ENCODE results near the gene PLCB4. TPM values are rescaled to one million over a fixed set of nuclear protein-coding genes. Genes with fewer than 3 reads are reported as not detected.

Gene PLCB4
- total RNA-seq, 1 donor = 3.5 TPM

GRCh38 chr20:9093218-9093957 is 24.5 kb downstream of the PLCB4 start:
- TF ChIP-seq, protein P1, sequence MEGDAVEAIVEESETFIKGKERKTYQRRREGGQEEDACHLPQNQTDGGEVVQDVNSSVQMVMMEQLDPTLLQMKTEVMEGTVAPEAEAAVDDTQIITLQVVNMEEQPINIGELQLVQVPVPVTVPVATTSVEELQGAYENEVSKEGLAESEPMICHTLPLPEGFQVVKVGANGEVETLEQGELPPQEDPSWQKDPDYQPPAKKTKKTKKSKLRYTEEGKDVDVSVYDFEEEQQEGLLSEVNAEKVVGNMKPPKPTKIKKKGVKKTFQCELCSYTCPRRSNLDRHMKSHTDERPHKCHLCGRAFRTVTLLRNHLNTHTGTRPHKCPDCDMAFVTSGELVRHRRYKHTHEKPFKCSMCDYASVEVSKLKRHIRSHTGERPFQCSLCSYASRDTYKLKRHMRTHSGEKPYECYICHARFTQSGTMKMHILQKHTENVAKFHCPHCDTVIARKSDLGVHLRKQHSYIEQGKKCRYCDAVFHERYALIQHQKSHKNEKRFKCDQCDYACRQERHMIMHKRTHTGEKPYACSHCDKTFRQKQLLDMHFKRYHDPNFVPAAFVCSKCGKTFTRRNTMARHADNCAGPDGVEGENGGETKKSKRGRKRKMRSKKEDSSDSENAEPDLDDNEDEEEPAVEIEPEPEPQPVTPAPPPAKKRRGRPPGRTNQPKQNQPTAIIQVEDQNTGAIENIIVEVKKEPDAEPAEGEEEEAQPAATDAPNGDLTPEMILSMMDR (IDR thresholded peaks at IDR 0.05; ENCODE audit: insufficient read depth, low read depth, low read length) = no peak
- no peak overlapping the region for H3K4me3 ChIP-seq (ENCODE audit: low read depth, low read length)
- no peak for DNase-seq (ENCODE audit: low read depth)

DNA sequence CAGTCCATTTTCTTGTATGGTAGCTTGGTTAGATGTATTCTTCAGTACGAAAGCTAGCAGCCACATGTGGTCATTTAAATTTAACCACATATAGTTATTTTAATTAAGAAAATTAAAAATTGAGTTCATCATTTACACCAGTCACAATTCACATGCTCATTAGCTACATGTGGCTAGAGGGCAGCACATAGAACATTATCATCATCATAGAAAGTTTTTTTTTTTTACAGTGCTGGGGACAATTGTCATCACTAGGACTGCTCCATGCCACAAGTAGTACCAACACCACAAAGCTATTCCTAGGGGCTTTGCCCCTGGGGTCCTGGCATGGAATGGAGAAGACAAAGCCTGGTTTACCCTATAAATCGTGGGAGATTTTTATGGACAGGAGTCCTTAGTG is 30.5 kb downstream of the PLCB4 start:
- TF ChIP-seq, protein P1 (IDR thresholded peaks at IDR 0.05; ENCODE audit: insufficient read depth, low read depth, low read length) = no peak
- no peak overlapping the region for H3K4me3 ChIP-seq (ENCODE audit: low read depth, low read length)
- DNase-seq (ENCODE audit: low read depth) = no peak

GRCh38 chr20:9100691-9101090 is 31.8 kb downstream of the PLCB4 start:
- TF ChIP-seq, protein P1 (IDR thresholded peaks at IDR 0.05; ENCODE audit: insufficient read depth, low read depth, low read length) = no peak
- DNase-seq (ENCODE audit: low read depth) = no peak
- H3K4me3 ChIP-seq (ENCODE audit: low read depth, low read length) = no peak overlapping the region

DNA sequence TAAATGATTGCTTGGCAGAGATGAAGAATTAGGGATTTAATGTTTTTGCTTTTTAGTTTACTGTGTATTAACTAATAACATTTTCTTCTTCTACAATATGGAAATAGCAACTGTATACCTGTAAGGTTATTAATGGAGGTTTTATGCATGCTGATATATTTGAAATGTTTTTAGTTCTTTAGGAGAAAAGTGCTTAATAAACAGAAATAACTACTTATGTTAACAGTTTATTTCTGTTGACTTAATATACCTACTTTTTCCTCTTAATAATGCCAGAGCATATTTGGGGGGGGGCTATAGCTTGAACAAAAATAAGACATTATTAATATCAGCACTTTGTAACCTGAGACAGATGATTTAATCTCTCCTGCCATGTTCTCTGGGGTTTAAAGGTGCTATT is 33.6 kb downstream of the PLCB4 start:
- no peak for DNase-seq (ENCODE audit: low read depth)
- no peak overlapping the region for H3K4me3 ChIP-seq (ENCODE audit: low read depth, low read length)
- TF ChIP-seq, protein P1 (IDR thresholded peaks at IDR 0.05; ENCODE audit: insufficient read depth, low read depth, low read length) = no peak

DNA sequence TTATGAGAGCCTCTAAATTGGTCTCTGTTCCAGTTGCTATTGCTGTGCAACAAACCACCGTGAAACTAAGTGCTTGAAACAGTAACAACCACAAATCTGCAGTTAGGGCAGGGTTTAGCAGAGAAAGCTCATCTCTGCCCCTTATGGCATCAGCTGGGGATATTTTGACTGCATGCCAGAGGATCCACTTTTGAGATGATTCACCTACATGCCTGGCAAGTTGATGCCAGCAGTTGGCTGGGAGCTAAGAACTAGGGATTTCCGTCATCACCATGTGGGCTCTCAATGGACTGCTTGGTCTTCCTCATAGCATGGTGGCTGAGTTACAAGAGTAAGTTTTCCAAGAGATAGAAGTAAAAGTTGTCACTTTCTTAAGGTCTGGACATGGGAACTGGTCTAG is 35.1 kb downstream of the PLCB4 start:
- DNase-seq (ENCODE audit: low read depth) = no peak
- no peak overlapping the region for H3K4me3 ChIP-seq (ENCODE audit: low read depth, low read length)
- TF ChIP-seq, protein P1 (IDR thresholded peaks at IDR 0.05; ENCODE audit: insufficient read depth, low read depth, low read length) = no peak

DNA sequence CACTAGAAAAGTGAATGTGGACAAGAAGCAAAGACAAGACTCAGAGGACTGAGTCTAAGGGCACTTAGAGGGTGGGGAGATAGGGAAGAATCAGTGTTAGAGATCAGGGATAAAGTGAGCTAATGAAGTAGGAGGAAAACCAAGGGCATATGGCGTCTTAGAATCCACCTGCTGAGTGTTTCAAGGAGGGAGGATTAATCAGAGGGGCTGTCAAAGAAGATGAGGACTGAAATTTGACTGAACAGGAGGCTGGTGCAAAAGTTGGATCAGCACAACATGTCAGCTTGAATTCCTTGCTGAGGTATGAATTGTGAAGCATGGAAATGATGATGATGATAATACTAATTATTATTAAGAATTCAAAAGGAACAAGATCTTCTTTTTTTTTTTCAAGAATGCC is 39.4 kb downstream of the PLCB4 start:
- H3K4me3 ChIP-seq (ENCODE audit: low read depth, low read length) = no peak overlapping the region
- TF ChIP-seq, protein P1 (IDR thresholded peaks at IDR 0.05; ENCODE audit: insufficient read depth, low read depth, low read length) = no peak
- DNase-seq (ENCODE audit: low read depth) = no peak

DNA sequence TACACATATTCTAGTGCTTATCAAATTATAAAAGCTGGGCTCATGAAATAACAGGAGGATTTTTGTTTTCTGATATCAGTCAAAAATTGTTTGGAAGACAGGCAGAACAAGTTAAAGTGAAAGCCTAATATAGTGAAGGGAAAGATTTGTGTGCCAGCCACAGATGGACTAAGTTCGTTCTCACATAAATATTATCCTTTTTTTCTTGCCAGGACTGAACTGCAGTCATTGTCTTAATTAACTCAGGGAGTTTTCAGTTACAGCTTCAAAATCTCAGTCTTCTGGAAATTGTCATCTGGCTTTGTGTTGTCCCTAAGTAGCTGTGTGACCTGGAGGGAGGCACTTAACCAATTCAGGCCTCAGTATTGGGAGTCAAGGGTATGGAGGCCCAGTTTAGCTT is 40.7 kb downstream of the PLCB4 start:
- no peak for DNase-seq (ENCODE audit: low read depth)
- no peak overlapping the region for H3K4me3 ChIP-seq (ENCODE audit: low read depth, low read length)
- TF ChIP-seq, protein P1 (IDR thresholded peaks at IDR 0.05; ENCODE audit: insufficient read depth, low read depth, low read length) = no peak

Data from fibroblast of villous mesenchyme (primary cell).